Measurements from ENCODE around the gene POU2AF2.
"Not testable (repeated sequence)": the region's sequence is repeated elsewhere in the genome, so short reads cannot be mapped to it uniquely, and the experiment has no call there.

POU2AF2 gene, protein sequence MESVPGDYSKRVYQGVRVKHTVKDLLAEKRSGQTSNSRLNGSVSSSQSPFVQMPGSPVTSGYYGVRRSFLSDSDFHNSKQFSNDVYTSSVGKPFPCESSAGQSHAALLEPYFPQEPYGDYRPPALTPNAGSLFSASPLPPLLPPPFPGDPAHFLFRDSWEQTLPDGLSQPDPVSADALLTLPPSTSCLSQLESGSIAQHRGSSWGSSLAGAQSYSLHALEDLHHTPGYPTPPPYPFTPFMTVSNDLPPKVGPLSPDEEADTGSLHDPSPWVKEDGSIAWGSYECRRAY

GRCh38 chr11:111245425-111245824 is at the start of gene POU2AF2:
Gene POU2AF2, plus strand, starts transcription at chr11:111245725. Its CDS starts 129 bp downstream, at chr11:111245854.
- no peak for DNase-seq (ENCODE audit: low read depth in 4 of 4, low spot score in 1 of 4)

- DNase-seq (ENCODE audit: low read depth in 4 of 4, low spot score in 1 of 4), result no peak
These were observed 45.5 kb upstream of the POU2AF2 start for GRCh38 chr11:111200010-111200534.

DNA sequence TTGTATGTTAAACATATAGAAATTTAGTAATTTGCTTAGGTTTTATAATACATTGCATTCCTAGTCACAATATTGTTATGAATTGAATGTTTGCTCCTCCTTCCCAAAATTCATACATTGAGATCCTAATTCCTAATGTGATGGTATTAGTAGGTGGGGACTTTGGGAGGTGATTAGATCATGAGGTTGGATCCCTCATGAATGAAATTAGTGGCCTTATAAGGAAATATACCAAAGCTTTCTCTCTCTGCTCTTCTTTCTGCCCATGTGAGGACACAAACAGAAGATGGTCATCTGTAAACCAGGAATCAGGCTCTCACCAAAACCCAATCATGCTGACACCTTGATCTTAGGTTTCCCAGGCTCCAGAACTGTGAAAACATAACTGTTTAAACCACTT is 41.3 kb upstream of the POU2AF2 start:
- no peak for DNase-seq (ENCODE audit: low read depth in 4 of 4, low spot score in 1 of 4)

- DNase-seq (ENCODE audit: low read depth in 4 of 4, low spot score in 1 of 4), result no peak
These were observed 39.7 kb upstream of the POU2AF2 start for GRCh38 chr11:111205632-111206385.

DNA sequence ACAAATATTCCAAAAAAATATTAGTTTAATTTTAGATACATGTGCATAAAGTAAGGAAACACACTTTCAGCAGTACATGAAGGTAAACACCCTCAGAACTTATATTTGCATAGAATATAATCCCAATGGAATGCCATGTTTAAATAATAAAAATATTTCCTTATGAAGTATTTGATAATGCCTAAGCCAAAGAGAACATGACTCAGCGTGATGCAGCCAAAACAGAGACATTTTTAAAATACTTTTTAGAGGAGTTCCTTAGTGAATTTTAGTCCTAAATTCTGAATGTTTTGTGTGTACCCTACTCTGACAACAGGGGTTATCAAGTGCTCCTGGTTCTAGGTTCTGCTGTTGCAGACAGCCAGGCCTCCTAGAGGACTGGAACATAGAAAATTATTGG is 39.1 kb upstream of the POU2AF2 start:
- no peak for DNase-seq (ENCODE audit: low read depth in 4 of 4, low spot score in 1 of 4)

GRCh38 chr11:111207213-111207612 is 38.3 kb upstream of the POU2AF2 start:
- no peak for DNase-seq (ENCODE audit: low read depth in 4 of 4, low spot score in 1 of 4)

- DNase-seq (ENCODE audit: low read depth in 4 of 4, low spot score in 1 of 4), result no peak
These were observed 35.8 kb upstream of the POU2AF2 start for GRCh38 chr11:111209543-111210355.

GRCh38 chr11:111213256-111213655 is 32.3 kb upstream of the POU2AF2 start:
- no peak for DNase-seq (ENCODE audit: low read depth in 4 of 4, low spot score in 1 of 4)

DNA sequence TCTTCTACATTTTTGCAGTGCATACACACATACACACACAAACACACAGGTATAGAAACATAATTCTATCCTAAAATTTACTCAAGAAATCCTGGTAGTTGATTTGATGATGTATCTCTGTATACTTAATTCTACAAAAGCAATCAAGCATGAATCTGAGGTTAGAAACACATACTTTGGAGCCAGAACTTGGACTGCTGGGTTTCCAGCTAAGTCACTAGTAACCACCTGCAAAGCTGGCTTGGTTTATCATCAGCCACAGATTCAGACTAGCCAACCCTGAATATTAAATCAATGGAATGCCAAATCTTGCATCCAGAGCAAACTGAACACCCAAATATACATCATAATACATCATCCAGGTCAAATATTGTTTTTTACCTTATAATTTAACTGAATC is 24.8 kb upstream of the POU2AF2 start:
- DNase-seq (ENCODE audit: low read depth in 4 of 4, low spot score in 1 of 4), result no peak

DNA sequence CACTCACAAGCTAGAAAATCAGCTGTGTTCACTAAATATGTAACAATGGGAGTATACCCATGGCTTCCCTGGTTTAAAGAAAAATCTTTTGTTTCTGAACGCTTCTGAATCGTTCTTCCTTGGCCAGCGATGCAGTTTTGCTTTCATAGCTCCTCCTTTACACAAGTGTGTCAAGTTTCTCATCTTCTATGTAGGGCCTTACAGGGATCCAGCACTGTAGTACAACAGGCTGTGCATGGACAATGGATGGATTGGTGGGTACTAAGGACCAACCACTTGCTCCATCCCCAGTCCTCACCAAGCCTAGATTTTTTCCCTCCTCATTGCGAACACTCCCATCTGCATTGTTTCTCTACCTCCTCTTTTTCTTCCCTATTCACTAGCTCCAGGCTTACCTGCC is 24.3 kb upstream of the POU2AF2 start:
- no peak for DNase-seq (ENCODE audit: low read depth in 4 of 4, low spot score in 1 of 4)

DNA sequence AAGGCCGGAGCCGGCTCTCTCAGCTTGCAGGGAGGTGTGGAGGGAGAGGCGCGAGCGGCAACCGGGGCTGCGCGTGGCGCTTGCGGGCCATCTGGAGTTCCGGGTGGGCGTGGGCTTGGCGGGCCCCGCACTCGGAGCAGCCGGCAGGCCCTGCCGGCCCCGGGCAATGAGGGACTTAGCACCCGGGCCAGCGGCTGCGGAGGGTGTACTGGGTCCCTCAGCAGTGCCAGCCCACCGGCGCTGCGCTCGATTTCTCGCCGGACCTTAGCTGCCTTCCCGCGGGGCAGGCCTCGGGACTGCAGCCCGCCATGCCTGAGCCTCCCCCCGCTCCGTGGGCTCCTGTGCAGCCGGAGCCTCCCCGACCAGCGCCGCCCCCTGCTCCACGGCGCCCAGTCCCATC is 23.6 kb upstream of the POU2AF2 start:
- not testable (repeated sequence) for DNase-seq (ENCODE audit: low read depth in 4 of 4, low spot score in 1 of 4)

GRCh38 chr11:111222821-111223455 is 22.6 kb upstream of the POU2AF2 start:
- not testable (repeated sequence) for DNase-seq (ENCODE audit: low read depth in 4 of 4, low spot score in 1 of 4)

GRCh38 chr11:111225881-111226280 is 19.6 kb upstream of the POU2AF2 start:
- no peak for DNase-seq (ENCODE audit: low read depth in 4 of 4, low spot score in 1 of 4)

- DNase-seq (ENCODE audit: low read depth in 4 of 4, low spot score in 1 of 4), result no peak
These were observed 15.9 kb upstream of the POU2AF2 start for GRCh38 chr11:111229604-111230003.

DNA sequence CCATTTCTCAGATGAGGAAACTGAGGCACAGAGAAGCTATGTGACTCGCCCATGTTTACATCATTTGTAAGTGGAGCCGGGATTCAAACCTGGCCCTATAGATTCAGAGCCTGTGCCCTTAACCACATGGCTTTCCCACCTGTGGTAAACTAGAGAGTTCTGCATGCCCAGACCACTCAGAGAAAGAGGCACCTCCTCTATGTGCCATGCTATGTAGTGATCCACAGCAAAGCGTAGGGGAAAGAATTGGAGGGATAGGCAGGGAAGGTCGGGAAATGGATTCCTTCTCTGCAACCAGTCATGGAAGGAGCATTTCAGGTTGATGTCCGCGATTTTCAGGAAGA is 15.4 kb upstream of the POU2AF2 start:
- DNase-seq (ENCODE audit: low read depth in 4 of 4, low spot score in 1 of 4), result no peak

DNA sequence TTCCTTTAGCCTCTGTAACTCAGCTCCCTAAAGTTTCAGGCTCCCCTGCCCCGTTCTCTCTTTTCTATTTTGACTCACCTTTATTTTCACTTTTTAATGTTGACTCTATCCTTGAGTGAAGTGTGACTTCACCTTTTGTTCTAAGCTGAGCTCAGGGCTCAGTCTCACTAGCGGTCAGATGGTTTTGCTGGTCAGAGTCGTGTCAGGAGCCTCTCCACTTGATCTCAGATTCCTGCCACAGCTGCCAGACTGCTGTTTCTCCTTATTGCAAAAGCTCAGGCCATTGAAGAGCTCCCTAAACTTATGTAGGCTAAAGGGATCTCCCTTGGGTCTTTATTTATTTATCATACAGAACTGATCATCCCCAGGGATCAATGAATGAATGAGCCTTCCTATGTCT is 13.7 kb upstream of the POU2AF2 start:
- no peak for DNase-seq (ENCODE audit: low read depth in 4 of 4, low spot score in 1 of 4)

DNA sequence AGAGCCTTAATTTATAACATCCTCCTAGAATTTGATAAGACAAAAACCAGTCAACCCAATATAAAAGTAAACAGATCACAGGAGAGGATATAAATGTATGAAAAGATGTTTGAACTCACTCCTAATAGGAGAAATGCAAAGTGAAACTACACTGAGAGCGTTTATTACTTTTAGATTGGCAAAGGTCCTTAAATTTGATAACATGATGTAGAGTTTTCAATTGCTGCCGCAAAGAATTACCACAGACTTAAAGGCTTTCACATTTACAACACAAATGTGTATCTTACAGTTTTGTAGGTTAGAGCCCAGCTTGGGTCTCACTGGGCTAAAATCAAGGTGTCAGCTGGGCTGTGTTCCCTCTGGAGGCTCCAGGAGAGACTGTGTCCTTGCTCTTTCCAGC is 9.1 kb upstream of the POU2AF2 start:
- no peak for DNase-seq (ENCODE audit: low read depth in 4 of 4, low spot score in 1 of 4)

DNA sequence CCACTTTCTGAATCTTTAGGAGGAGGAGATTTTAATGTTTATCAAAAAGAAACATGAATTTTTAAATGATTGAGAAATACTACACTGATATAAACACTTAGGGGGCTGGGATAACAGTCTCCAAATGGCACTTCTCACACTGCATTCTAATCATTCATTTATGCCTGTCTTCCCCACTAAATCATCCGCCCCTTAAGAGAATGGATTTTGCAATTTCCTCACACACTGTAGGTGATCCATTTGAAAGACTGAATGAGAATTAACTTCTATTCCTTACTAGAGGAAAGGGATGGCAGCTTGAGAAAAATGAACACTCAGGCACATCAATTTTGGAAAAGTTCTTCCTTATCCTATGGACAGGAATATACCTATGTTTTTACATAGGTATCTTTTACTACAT is 7.6 kb upstream of the POU2AF2 start:
- no peak for DNase-seq (ENCODE audit: low read depth in 4 of 4, low spot score in 1 of 4)

DNA sequence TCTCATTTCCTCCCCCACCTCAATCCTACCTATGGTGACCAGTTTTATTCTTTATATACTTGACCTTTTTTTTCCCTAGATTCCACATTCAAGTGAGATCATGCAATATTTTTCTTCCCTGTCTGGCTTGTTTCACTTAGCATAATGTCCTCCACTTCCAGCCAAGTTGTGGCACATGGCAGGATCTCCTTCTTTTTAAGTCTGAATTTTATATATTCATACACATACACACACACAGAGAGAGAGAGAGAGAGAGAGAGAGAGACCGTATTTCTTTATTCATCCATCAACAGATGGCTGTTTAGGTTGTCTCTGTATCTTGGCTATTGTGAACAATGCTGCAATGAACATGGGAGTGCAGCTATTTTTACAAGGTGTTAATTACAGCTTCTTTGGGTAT is 1.4 kb downstream of the POU2AF2 start:
- no peak for DNase-seq (ENCODE audit: low read depth in 4 of 4, low spot score in 1 of 4)

GRCh38 chr11:111250936-111251335 is 5.4 kb downstream of the POU2AF2 start:
- DNase-seq (ENCODE audit: low read depth in 4 of 4, low spot score in 1 of 4), result no peak

DNA sequence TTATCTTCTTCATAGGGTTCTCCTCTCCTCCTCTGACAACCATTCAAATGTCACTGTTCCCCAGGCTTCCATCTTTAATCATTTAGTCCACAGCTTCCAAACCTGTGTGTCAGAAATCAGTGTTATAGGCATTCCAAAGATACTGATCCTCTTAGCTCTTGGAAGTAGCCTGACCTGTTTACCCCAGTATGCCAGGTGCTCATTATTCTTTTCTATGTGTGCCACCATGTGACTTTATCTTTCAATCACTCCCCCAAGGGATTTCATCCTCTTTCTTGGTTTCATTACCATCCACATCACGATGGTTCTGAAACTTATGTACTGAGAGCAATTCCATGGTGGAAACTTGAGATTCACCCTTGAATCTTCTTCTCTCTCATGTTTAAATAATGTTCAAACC is 7.6 kb downstream of the POU2AF2 start:
- no peak for DNase-seq (ENCODE audit: low read depth in 4 of 4, low spot score in 1 of 4)

Measured in stimulated activated CD4-positive, alpha-beta T cell treated with anti-CD3 and anti-CD28 coated beads, Interleukin-1b, Interleukin-23, amount 100 ng/mL, for 24 hours (primary cell).